ENCODE measurements around the gene DNMBP.

GRCh38 chr10:99888622-99889021, 121.1 kb downstream of the DNMBP start:
- TF ChIP-seq CTCF (IDR thresholded peaks at IDR 0.05) (no peak), SIN3A (IDR thresholded peaks at IDR 0.05; ENCODE audit: borderline replicate concordance, insufficient read depth, low read depth, low read length) (no peak)

Data from Panc1 (cell line).